ENCODE results near the gene C1orf174.

GRCh38 chr1:3928586-3928985 lies 28.5 kb upstream of the C1orf174 start:
- TF ChIP-seq CTCF (IDR thresholded peaks at IDR 0.05; ENCODE audit: low read depth, low read length), result no peak
- no peak for TF ChIP-seq EZH2phosphoT487 (IDR thresholded peaks at IDR 0.05; ENCODE audit: low read depth)
